ENCODE results near the gene FAM227B.
"Not testable (repeated sequence)": the region's sequence is repeated elsewhere in the genome, so short reads cannot be mapped to it uniquely, and the experiment has no call there.

The FAM227B gene

DNA sequence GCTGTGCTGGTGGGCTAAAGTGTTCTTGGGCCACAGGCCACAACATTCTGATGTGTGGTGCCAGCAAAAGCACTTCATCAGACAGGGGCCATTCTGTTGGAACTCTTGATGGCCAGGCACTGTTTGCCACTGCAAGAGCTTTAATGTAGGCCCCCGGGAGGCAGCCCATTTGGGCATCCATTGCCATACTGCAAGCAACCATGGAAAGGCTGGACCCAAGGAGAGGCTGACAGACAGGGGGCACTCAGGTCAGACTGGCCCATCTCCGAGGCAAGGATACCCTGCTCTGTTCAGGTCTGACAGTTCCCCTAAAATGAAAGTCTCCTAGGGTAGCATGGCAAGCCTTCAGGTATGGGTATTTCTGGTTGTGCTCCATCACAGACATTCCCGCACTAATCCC lies 64.2 kb downstream of the FAM227B start:
- Histone ChIP-seq H3K27me3 (ENCODE audit: control insufficient read depth in 1 of 2, insufficient read depth in 2 of 2, low read length in 2 of 2) (no peaks in the 10 kb centered on the region), H3K4me1 (ENCODE audit: insufficient read depth, low read length) (no peaks in the 10 kb centered on the region), H3K9ac (ENCODE audit: low read length) (no peak overlapping the region), H3K36me3 (ENCODE audit: insufficient read depth, low read length) (no peaks in the 10 kb centered on the region), H3K9me3 (ENCODE audit: low read length) (no peaks in the 10 kb centered on the region), H3K27ac (ENCODE audit: low read depth, low read length) (no peak overlapping the region), H3K4me3 (ENCODE audit: low read depth in 1 of 2, low read length in 2 of 2) (no peak overlapping the region)

DNA sequence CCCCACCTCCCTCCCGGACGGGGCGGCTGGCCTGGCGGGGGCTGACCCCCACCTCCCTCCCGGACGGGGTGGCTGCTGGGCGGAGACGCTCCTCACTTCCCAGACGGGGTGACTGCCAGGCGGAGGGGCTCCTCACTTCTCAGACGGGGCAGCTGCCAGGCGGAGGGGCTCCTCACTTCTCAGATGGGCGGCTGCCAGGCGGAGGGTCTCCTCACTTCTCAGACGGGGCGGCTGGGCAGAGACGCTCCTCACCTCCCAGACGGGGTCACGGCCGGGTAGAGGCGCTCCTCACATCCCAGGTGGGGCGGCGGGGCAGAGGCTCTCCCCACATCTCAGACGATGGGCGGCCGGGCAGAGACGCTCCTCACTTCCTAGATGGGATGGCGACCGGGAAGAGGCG lies 70.3 kb downstream of the FAM227B start:
- H3K27ac ChIP-seq (ENCODE audit: low read depth, low read length) = not testable (repeated sequence)

DNA sequence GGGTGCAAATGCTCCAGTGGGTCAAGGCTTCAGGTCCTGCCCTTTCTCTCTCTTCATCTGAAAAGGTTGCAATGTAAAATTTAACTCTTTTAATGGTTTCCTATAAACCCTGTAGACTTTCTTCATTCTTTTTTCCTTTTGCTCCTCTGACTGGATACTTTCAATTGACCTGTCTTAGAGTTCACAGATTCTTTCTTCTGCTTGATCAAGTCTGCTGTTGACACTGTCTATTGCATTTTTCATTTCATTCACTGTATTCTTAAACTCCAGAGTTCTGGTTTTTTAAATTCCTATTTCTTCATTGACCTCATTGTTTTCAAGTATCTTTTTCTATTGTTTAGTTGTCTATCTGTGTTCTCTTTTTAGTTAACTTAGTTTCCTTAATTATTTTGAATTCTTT lies 82.1 kb downstream of the FAM227B start:
- H3K27ac ChIP-seq (ENCODE audit: low read depth, low read length) = no peak overlapping the region
- no peaks in the 10 kb centered on the region for H3K4me1 ChIP-seq (ENCODE audit: insufficient read depth, low read length)
- no peaks in the 10 kb centered on the region for H3K36me3 ChIP-seq (ENCODE audit: insufficient read depth, low read length)
- H3K9ac ChIP-seq (ENCODE audit: low read length) = no peak overlapping the region
- no peaks in the 10 kb centered on the region for H3K9me3 ChIP-seq (ENCODE audit: low read length)
- no peaks in the 10 kb centered on the region for H3K27me3 ChIP-seq (ENCODE audit: control insufficient read depth in 1 of 2, insufficient read depth in 2 of 2, low read length in 2 of 2)
- no peak overlapping the region for H3K4me3 ChIP-seq (ENCODE audit: low read depth in 1 of 2, low read length in 2 of 2)

More for the DNA sequence above, 70.3 kb downstream of the FAM227B start:
- H3K4me1 ChIP-seq (ENCODE audit: insufficient read depth, low read length); H3K4me3 ChIP-seq (ENCODE audit: low read depth in 1 of 2, low read length in 2 of 2); H3K9ac ChIP-seq (ENCODE audit: low read length); H3K9me3 ChIP-seq (ENCODE audit: low read length); H3K27me3 ChIP-seq (ENCODE audit: control insufficient read depth in 1 of 2, insufficient read depth in 2 of 2, low read length in 2 of 2); H3K36me3 ChIP-seq (ENCODE audit: insufficient read depth, low read length): not testable (repeated sequence)

DNA sequence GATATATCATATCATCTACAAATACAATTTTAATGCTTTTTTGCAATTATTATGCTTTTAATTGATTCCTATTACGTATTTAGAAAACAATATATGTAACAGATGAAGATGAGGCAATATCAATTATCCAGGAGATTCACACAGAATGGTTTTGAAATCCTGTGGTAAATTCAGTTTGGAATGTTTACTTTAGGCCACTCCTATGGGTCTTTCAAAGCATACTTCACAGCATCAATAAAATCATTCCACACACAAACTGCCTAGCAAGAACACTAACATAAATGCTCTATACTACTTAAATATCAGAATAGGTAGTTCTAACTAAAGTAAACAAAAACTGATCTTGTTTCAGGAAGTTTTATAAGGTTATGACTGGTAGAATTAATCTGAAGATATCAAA lies 90.5 kb downstream of the FAM227B start:
- Histone ChIP-seq H3K36me3 (ENCODE audit: insufficient read depth, low read length) (no peaks in the 10 kb centered on the region), H3K9ac (ENCODE audit: low read length) (no peak overlapping the region), H3K9me3 (ENCODE audit: low read length) (no peaks in the 10 kb centered on the region), H3K27me3 (ENCODE audit: control insufficient read depth in 1 of 2, insufficient read depth in 2 of 2, low read length in 2 of 2) (no peaks in the 10 kb centered on the region), H3K4me3 (ENCODE audit: low read depth in 1 of 2, low read length in 2 of 2) (no peak overlapping the region), H3K27ac (ENCODE audit: low read depth, low read length) (no peak overlapping the region), H3K4me1 (ENCODE audit: insufficient read depth, low read length) (no peaks in the 10 kb centered on the region)

GRCh38 chr15:49528289-49528688 lies 92.3 kb downstream of the FAM227B start:
- Histone ChIP-seq H3K9ac (ENCODE audit: low read length) (no peak overlapping the region), H3K4me1 (ENCODE audit: insufficient read depth, low read length) (no peaks in the 10 kb centered on the region), H3K27ac (ENCODE audit: low read depth, low read length) (no peak overlapping the region), H3K27me3 (ENCODE audit: control insufficient read depth in 1 of 2, insufficient read depth in 2 of 2, low read length in 2 of 2) (no peaks in the 10 kb centered on the region), H3K4me3 (ENCODE audit: low read depth in 1 of 2, low read length in 2 of 2) (no peak overlapping the region), H3K36me3 (ENCODE audit: insufficient read depth, low read length) (no peaks in the 10 kb centered on the region), H3K9me3 (ENCODE audit: low read length) (no peaks in the 10 kb centered on the region)

- no peaks in the 10 kb centered on the region for H3K9me3 ChIP-seq (ENCODE audit: low read length)
Measured at GRCh38 chr15:49521802-49522201, 98.8 kb downstream of the FAM227B start.

GRCh38 chr15:49512739-49513138 lies 107.9 kb downstream of the FAM227B start:
- not testable (repeated sequence) for H3K9me3 ChIP-seq (ENCODE audit: low read length); H3K4me1 ChIP-seq (ENCODE audit: insufficient read depth, low read length); H3K9ac ChIP-seq (ENCODE audit: low read length); H3K27me3 ChIP-seq (ENCODE audit: control insufficient read depth in 1 of 2, insufficient read depth in 2 of 2, low read length in 2 of 2); H3K36me3 ChIP-seq (ENCODE audit: insufficient read depth, low read length); H3K4me3 ChIP-seq (ENCODE audit: low read depth in 1 of 2, low read length in 2 of 2); H3K27ac ChIP-seq (ENCODE audit: low read depth, low read length)

More at GRCh38 chr15:49521802-49522201, 98.8 kb downstream of the FAM227B start:
- Histone ChIP-seq H3K27ac (ENCODE audit: low read depth, low read length) (no peak overlapping the region), H3K4me1 (ENCODE audit: insufficient read depth, low read length) (no peaks in the 10 kb centered on the region), H3K9ac (ENCODE audit: low read length) (no peak overlapping the region), H3K36me3 (ENCODE audit: insufficient read depth, low read length) (no peaks in the 10 kb centered on the region), H3K27me3 (ENCODE audit: control insufficient read depth in 1 of 2, insufficient read depth in 2 of 2, low read length in 2 of 2) (no peaks in the 10 kb centered on the region), H3K4me3 (ENCODE audit: low read depth in 1 of 2, low read length in 2 of 2) (no peak overlapping the region)

DNA sequence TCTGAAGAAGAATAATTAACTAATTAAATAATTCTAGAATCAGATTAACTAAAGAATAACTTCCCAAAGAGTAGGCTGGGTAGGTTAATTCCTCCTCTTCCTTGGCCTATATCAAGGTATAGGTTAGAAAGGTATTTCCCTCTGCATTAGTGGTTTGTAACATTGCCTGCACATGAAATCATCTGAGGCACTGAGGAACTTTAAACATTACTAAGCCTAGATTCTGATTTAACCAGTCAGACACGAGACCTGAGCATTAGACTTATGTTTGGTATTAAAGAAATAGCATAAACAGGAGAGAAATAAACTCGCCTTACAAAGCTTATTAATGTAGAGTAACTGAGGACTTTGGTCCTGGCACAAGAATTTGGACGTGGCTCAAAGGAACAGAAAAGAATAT lies 113.4 kb downstream of the FAM227B start:
- no peaks in the 10 kb centered on the region for H3K9me3 ChIP-seq (ENCODE audit: low read length)

DNA sequence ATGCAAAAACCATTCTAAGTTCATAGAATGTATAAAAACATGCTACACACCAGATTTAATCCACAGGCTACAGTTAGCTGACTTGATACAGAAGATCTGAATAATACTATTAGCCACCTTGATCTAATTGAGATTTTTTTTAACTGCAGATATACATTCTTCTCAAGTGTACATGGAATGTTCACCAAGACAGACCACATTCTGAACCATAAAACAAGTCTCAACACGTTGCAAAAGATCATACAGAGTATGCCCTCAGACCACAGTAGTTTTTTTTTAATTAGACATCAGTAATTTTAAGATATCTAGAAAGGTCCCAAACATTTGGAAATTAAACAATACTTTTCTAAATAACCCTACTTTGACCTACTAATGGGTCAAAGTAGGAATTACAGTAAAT lies 114.3 kb downstream of the FAM227B start:
- no peaks in the 10 kb centered on the region for H3K36me3 ChIP-seq (ENCODE audit: insufficient read depth, low read length)
- no peaks in the 10 kb centered on the region for H3K9me3 ChIP-seq (ENCODE audit: low read length)
- H3K4me3 ChIP-seq (ENCODE audit: low read depth in 1 of 2, low read length in 2 of 2) = no peak overlapping the region
- H3K27me3 ChIP-seq (ENCODE audit: control insufficient read depth in 1 of 2, insufficient read depth in 2 of 2, low read length in 2 of 2) = no peaks in the 10 kb centered on the region
- no peaks in the 10 kb centered on the region for H3K4me1 ChIP-seq (ENCODE audit: insufficient read depth, low read length)
- H3K27ac ChIP-seq (ENCODE audit: low read depth, low read length) = no peak overlapping the region
- H3K9ac ChIP-seq (ENCODE audit: low read length) = no peak overlapping the region

More for the DNA sequence above, 113.4 kb downstream of the FAM227B start:
- H3K4me3 ChIP-seq (ENCODE audit: low read depth in 1 of 2, low read length in 2 of 2) = no peak overlapping the region
- no peaks in the 10 kb centered on the region for H3K4me1 ChIP-seq (ENCODE audit: insufficient read depth, low read length)
- H3K36me3 ChIP-seq (ENCODE audit: insufficient read depth, low read length) = no peaks in the 10 kb centered on the region
- H3K9ac ChIP-seq (ENCODE audit: low read length) = no peak overlapping the region
- H3K27ac ChIP-seq (ENCODE audit: low read depth, low read length) = no peak overlapping the region
- no peaks in the 10 kb centered on the region for H3K27me3 ChIP-seq (ENCODE audit: control insufficient read depth in 1 of 2, insufficient read depth in 2 of 2, low read length in 2 of 2)

DNA sequence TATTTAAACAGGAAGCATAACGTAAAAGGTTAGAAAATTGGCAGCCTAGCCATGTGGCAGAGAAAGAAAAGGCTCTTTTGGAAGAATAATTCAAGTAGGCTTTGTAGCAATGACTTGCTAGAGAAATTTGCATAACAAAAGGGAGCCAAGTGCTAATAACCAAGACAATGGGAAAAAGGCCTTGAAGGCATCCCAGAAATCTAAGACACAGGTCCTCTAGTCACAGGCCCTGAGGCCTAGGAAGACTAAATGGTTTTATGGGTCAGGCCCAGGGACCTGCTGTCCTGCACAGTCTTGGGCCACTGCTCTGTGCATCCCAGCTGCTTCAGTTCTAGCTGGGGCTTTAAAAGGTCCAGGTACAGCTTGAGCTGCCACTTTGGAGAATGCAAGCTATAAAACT lies 119.0 kb downstream of the FAM227B start:
- no peaks in the 10 kb centered on the region for H3K9me3 ChIP-seq (ENCODE audit: low read length)
- H3K36me3 ChIP-seq (ENCODE audit: insufficient read depth, low read length) = no peaks in the 10 kb centered on the region
- H3K27ac ChIP-seq (ENCODE audit: low read depth, low read length) = no peak overlapping the region
- H3K27me3 ChIP-seq (ENCODE audit: control insufficient read depth in 1 of 2, insufficient read depth in 2 of 2, low read length in 2 of 2) = no peaks in the 10 kb centered on the region
- H3K4me1 ChIP-seq (ENCODE audit: insufficient read depth, low read length) = peaks cover 8% of the 10 kb centered on the region
- H3K4me3 ChIP-seq (ENCODE audit: low read depth in 1 of 2, low read length in 2 of 2) = no peak overlapping the region
- no peak overlapping the region for H3K9ac ChIP-seq (ENCODE audit: low read length)

DNA sequence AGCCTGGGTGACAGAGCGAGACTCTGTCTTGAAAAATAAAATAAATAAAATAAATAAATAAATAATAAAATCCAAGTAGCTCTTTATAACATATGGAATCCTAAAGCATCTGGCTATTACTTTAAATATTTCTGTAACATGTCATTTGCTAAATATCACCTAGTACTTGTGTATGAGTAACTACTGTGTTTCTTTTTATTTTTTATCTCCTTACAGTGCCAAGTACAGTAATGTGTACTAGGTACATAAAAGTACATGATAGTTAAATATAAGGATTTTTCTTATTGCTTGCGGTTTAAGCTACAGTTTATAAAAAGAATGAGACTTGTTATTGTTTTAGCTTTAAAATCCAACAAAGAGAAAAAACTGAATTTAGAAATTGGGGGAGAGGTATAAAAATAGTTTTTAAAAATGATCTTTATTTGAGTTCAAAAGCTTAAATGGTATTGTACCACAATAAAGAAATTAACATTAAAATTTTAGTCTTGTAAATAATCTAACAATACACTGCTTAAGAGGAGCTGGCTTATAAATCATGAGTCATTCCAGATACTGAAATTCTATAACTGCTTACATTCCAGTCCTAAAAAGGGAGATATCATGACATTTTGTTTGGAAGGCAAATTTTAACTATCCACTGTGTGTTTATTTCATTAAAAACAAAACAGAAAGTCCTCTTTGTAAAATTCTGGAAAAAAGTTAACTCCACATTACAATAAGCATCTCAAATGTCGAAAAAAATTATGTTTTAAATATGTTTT lies 124.4 kb downstream of the FAM227B start:
- Histone ChIP-seq H3K9ac (ENCODE audit: low read length) (no peak overlapping the region), H3K4me3 (ENCODE audit: low read depth in 1 of 2, low read length in 2 of 2) (no peak overlapping the region), H3K36me3 (ENCODE audit: insufficient read depth, low read length) (no peaks in the 10 kb centered on the region), H3K27ac (ENCODE audit: low read depth, low read length) (no peak overlapping the region), H3K27me3 (ENCODE audit: control insufficient read depth in 1 of 2, insufficient read depth in 2 of 2, low read length in 2 of 2) (no peaks in the 10 kb centered on the region), H3K4me1 (ENCODE audit: insufficient read depth, low read length) (peaks cover 16% of the 10 kb centered on the region), H3K9me3 (ENCODE audit: low read length) (no peaks in the 10 kb centered on the region)

DNA sequence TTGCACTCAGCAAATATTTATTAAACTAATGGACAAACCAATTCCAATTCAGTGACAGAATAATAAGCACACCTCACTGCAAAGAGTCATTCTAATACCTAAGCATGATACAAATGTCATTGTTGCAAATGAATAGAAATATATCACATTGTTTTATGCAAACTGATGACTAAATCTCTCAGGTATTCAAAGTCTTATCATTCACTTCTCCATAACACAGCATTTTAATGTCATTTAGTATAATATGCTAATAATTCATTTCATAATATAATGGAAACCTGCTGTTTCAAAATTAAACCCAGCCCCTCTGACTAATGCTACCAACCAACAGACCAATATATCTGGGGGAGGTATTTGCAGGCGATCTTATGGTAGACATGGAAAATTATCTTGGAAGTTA lies 125.8 kb downstream of the FAM227B start:
- no peak overlapping the region for H3K27ac ChIP-seq (ENCODE audit: low read depth, low read length)
- H3K36me3 ChIP-seq (ENCODE audit: insufficient read depth, low read length) = no peaks in the 10 kb centered on the region
- no peaks in the 10 kb centered on the region for H3K27me3 ChIP-seq (ENCODE audit: control insufficient read depth in 1 of 2, insufficient read depth in 2 of 2, low read length in 2 of 2)
- H3K4me3 ChIP-seq (ENCODE audit: low read depth in 1 of 2, low read length in 2 of 2) = no peak overlapping the region
- peaks cover 16% of the 10 kb centered on the region for H3K4me1 ChIP-seq (ENCODE audit: insufficient read depth, low read length)
- no peaks in the 10 kb centered on the region for H3K9me3 ChIP-seq (ENCODE audit: low read length)
- no peak overlapping the region for H3K9ac ChIP-seq (ENCODE audit: low read length)

Data from muscle layer of colon (tissue), 2 donors.